Naive thymus-derived CD8-positive, alpha-beta T cell (primary cell): ENCODE data around the gene CERS6. TPM values are rescaled to one million over a fixed set of nuclear protein-coding genes. Genes with fewer than 3 reads are reported as not detected.

Source experiments
- ATAC-seq, 2 donors: fragments of 150-1000 bp; cut with Tn5 transposase in 1 of 2; sonication (Bioruptor Pico), chemical (Tn5 transposase) in 1 of 2; 1 replicate in 1 of 2; 2 replicates in 1 of 2; pipeline ENCODE4 v1.10.0; 2021; ENCODE audit warnings: mild to moderate bottlenecking in 2 of 2, moderate library complexity in 2 of 2
- POLR2A ChIA-PET: fragments of 350-600 bp; sonication (Branson Sonifier 250); formaldehyde crosslinking; loops from one replicate; lab custom pipeline; 2021; ENCODE audit warnings: antibody characterized with exemption; lab: Charles Lee
- DNase-seq, 10 donors: peaks; one replicate each; pipeline versions ENCODE4 v3.0.0 to v3.0.0-alpha.2; 2020 to 2022
- H3K27ac Mint-ChIP-seq, 10 donors: one replicate each; pipeline ENCODE4 v1.8.0; 2020 to 2022; ENCODE audit warnings: mild to moderate bottlenecking in 10 of 10, mixed read lengths in 10 of 10, moderate library complexity in 4 of 10, inconsistent platforms in 1 of 10
- H3K27me3 Mint-ChIP-seq, 5 donors: one replicate each; pipeline ENCODE4 v1.8.0; 2021 to 2022; ENCODE audit warnings: mixed read lengths in 5 of 5
- H3K36me3 Mint-ChIP-seq, 3 donors: one replicate each; pipeline ENCODE4 v1.8.0; 2020 to 2022; ENCODE audit warnings: mixed read lengths in 3 of 3, mild to moderate bottlenecking in 2 of 3, inconsistent platforms in 1 of 3
- H3K4me1 Mint-ChIP-seq, 4 donors: one replicate each; pipeline ENCODE4 v1.8.0; 2021 to 2022; ENCODE audit warnings: mixed read lengths in 4 of 4
- H3K4me3 Mint-ChIP-seq, 10 donors: one replicate each; pipeline ENCODE4 v1.8.0; 2020 to 2022; ENCODE audit warnings: mild to moderate bottlenecking in 10 of 10, mixed read lengths in 10 of 10, moderate library complexity in 6 of 10, inconsistent platforms in 1 of 10
- H3K9me3 Mint-ChIP-seq, 9 donors: one replicate each; pipeline ENCODE4 v1.8.0; 2020 to 2022; ENCODE audit warnings: mixed read lengths in 9 of 9, mild to moderate bottlenecking in 3 of 9, inconsistent platforms in 1 of 9, moderate library complexity in 1 of 9
- polyA plus RNA-seq, 3 donors: library from polyadenylated mRNA; unstranded; fragments of 300-500 nt; fragmentation: Illumina TruSeq; gene quantifications; one replicate each; pipeline ENCODE4 v1.2.3, GENCODE V29; 2021
- total RNA-seq, 8 experiments: library from RNA in 2 of 8; stranded (reverse) in 2 of 8; gene quantifications; one replicate each; pipeline ENCODE4 v1.2.3 and lab custom pipeline; 2021 to 2026

Gene CERS6
- total and polyA plus RNA-seq, 5 experiments from 2014 or later: 9.5 to 29.3 (median 17.4) TPM

GRCh38 chr2:168565512-168565911 lies 109.4 kb downstream of the CERS6 start:
- Mint-ChIP-seq H3K9me3 (no peaks in the 10 kb centered on the region), H3K27ac (no peak overlapping the region), H3K36me3 (peaks cover 16 to 52% (median 43%) of the 10 kb centered on the region in 3 donors), H3K4me3 (no peak overlapping the region), H3K27me3 (no peaks in the 10 kb centered on the region), H3K4me1 (peaks cover 30 to 74% (median 53%) of the 10 kb centered on the region in 4 donors)
- no peak for DNase-seq
- no peak for ATAC-seq
- POLR2A ChIA-PET: interaction anchor here (1.0 kb wide), 1 partner anchor 9 kb away, joined by 3 read pairs; no protein-coding TSS in a partner anchor

- H3K4me1 Mint-ChIP-seq: peaks cover 31 to 73% (median 58%) of the 10 kb centered on the region in 4 donors
- peak overlapping the region in 2 of 10 donors; percentile 11 to 22 for H3K27ac Mint-ChIP-seq
- H3K36me3 Mint-ChIP-seq: peaks cover 11 to 36% (median 31%) of the 10 kb centered on the region in 3 donors
Observed at GRCh38 chr2:168566974-168567665, 111.0 kb downstream of the CERS6 start.

GRCh38 chr2:168567836-168568235 lies 111.8 kb downstream of the CERS6 start:
- peaks cover 34 to 73% (median 59%) of the 10 kb centered on the region in 4 donors for H3K4me1 Mint-ChIP-seq
- H3K4me3 Mint-ChIP-seq: no peak overlapping the region
- ATAC-seq (no peak), DNase-seq (no peak)
- no peak overlapping the region for H3K27ac Mint-ChIP-seq
- POLR2A ChIA-PET: no interaction called here
- no peaks in the 10 kb centered on the region for H3K27me3 Mint-ChIP-seq
- no peaks in the 10 kb centered on the region for H3K9me3 Mint-ChIP-seq
- peaks cover 11 to 32% (median 25%) of the 10 kb centered on the region in 3 donors for H3K36me3 Mint-ChIP-seq

More at GRCh38 chr2:168566974-168567665, 111.0 kb downstream of the CERS6 start:
- H3K27me3 Mint-ChIP-seq: no peaks in the 10 kb centered on the region
- no peaks in the 10 kb centered on the region for H3K9me3 Mint-ChIP-seq
- ATAC-seq (no peak), DNase-seq (no peak)
- POLR2A ChIA-PET: no interaction called here
- no peak overlapping the region for H3K4me3 Mint-ChIP-seq

- DNase-seq: no peak
- H3K4me3 Mint-ChIP-seq: peak overlapping the region in 1 of 10 donors; percentile 15
- peak overlapping the region in 2 of 10 donors; percentile 20 to 58 for H3K27ac Mint-ChIP-seq
- no peak for ATAC-seq
- H3K27me3 Mint-ChIP-seq: no peaks in the 10 kb centered on the region
- POLR2A ChIA-PET: no interaction called here
- H3K36me3 Mint-ChIP-seq: peaks cover 11 to 27% (median 23%) of the 10 kb centered on the region in 3 donors
- no peaks in the 10 kb centered on the region for H3K9me3 Mint-ChIP-seq
- peaks cover 37 to 69% (median 57%) of the 10 kb centered on the region in 4 donors for H3K4me1 Mint-ChIP-seq
Observed at GRCh38 chr2:168568476-168569267, 112.6 kb downstream of the CERS6 start.

GRCh38 chr2:168571061-168571460 lies 115.0 kb downstream of the CERS6 start:
- H3K27me3 Mint-ChIP-seq: no peaks in the 10 kb centered on the region
- POLR2A ChIA-PET: no interaction called here
- peaks cover 0 to 4% (median 0%) of the 10 kb centered on the region in 9 donors for H3K9me3 Mint-ChIP-seq
- no peak overlapping the region for H3K4me3 Mint-ChIP-seq
- H3K27ac Mint-ChIP-seq: peak overlapping the region in 3 of 10 donors; percentile 20 to 86 (median 60)
- no peak for ATAC-seq
- H3K36me3 Mint-ChIP-seq: peaks cover 0 to 18% (median 14%) of the 10 kb centered on the region in 3 donors
- H3K4me1 Mint-ChIP-seq: peaks cover 28 to 48% (median 48%) of the 10 kb centered on the region in 4 donors
- no peak for DNase-seq

GRCh38 chr2:168573128-168573903 lies 117.2 kb downstream of the CERS6 start:
- H3K4me3 Mint-ChIP-seq: no peak overlapping the region
- H3K27me3 Mint-ChIP-seq: no peaks in the 10 kb centered on the region
- POLR2A ChIA-PET: no interaction called here
- H3K36me3 Mint-ChIP-seq: peaks cover 0 to 12% (median 9%) of the 10 kb centered on the region in 3 donors
- H3K4me1 Mint-ChIP-seq: peaks cover 20 to 39% (median 36%) of the 10 kb centered on the region in 4 donors
- DNase-seq (no peak), ATAC-seq (no peak)
- H3K27ac Mint-ChIP-seq: peak overlapping the region in 8 of 10 donors; percentile 6 to 83 (median 50)
- H3K9me3 Mint-ChIP-seq: peaks cover 0 to 4% (median 0%) of the 10 kb centered on the region in 9 donors

GRCh38 chr2:168574856-168575630 lies 119.0 kb downstream of the CERS6 start:
- POLR2A ChIA-PET: interaction anchor here (1.0 kb wide), 1 partner anchor 10 kb away, joined by 3 read pairs; no protein-coding TSS in a partner anchor
- ATAC-seq (no peak), DNase-seq (no peak)
- Mint-ChIP-seq H3K27me3 (no peaks in the 10 kb centered on the region), H3K27ac (peak overlapping the region in 5 of 10 donors; percentile 5 to 43 (median 30)), H3K36me3 (peaks cover 0 to 9% (median 7%) of the 10 kb centered on the region in 3 donors), H3K4me1 (peaks cover 21 to 39% (median 34%) of the 10 kb centered on the region in 4 donors), H3K9me3 (peaks cover 0 to 4% (median 0%) of the 10 kb centered on the region in 9 donors), H3K4me3 (no peak overlapping the region)

GRCh38 chr2:168577885-168578284 lies 121.8 kb downstream of the CERS6 start:
- Mint-ChIP-seq H3K27me3 (no peaks in the 10 kb centered on the region), H3K27ac (no peak overlapping the region), H3K4me1 (peaks cover 32 to 50% (median 43%) of the 10 kb centered on the region in 4 donors), H3K4me3 (no peak overlapping the region), H3K36me3 (peaks cover 0 to 6% (median 3%) of the 10 kb centered on the region in 3 donors), H3K9me3 (peaks cover 0 to 4% (median 0%) of the 10 kb centered on the region in 9 donors)
- peak in 1 of 2 donors; percentile 29 for ATAC-seq
- no peak for DNase-seq
- POLR2A ChIA-PET: interaction anchor here (0.7 kb wide), 1 partner anchor 81 kb away, joined by 3 read pairs; no protein-coding TSS in a partner anchor

GRCh38 chr2:168583064-168583709 lies 127.1 kb downstream of the CERS6 start:
- Mint-ChIP-seq H3K9me3 (no peaks in the 10 kb centered on the region), H3K4me1 (peaks cover 38 to 68% (median 67%) of the 10 kb centered on the region in 4 donors), H3K27ac (peak overlapping the region; percentile 51 to 88 (median 70)), H3K4me3 (peak overlapping the region in 9 of 10 donors; percentile 0 to 69 (median 60)), H3K27me3 (no peaks in the 10 kb centered on the region), H3K36me3 (peaks cover 0 to 16% (median 0%) of the 10 kb centered on the region in 3 donors)
- ATAC-seq (peak; percentile 23 to 42), DNase-seq (no peak)
- POLR2A ChIA-PET: interaction anchor here (0.5 to 0.9 kb wide), 2 partner anchors 127 to 237 kb away, joined by 3 read pairs; partner anchors contain the start of gene CERS6

GRCh38 chr2:168583710-168584521 lies 127.8 kb downstream of the CERS6 start:
- Mint-ChIP-seq H3K4me1 (peaks cover 42 to 73% (median 70%) of the 10 kb centered on the region in 4 donors), H3K4me3 (peak overlapping the region in 4 of 10 donors; percentile 39 to 66 (median 61)), H3K9me3 (no peaks in the 10 kb centered on the region), H3K27me3 (no peaks in the 10 kb centered on the region), H3K36me3 (peaks cover 0 to 18% (median 0%) of the 10 kb centered on the region in 3 donors), H3K27ac (peak overlapping the region in 8 of 10 donors; percentile 51 to 88 (median 70))
- no peak for ATAC-seq
- POLR2A ChIA-PET: no interaction called here
- DNase-seq: no peak
